Ascending aorta (tissue), 2 donors: ENCODE measurements around the gene MOAP1. TPM values are rescaled to one million over a fixed set of nuclear protein-coding genes. Genes with fewer than 3 reads are reported as not detected.

Experiments
- DNase-seq, 2 donors: peaks; one replicate each; pipeline ENCODE4 v3.0.0-alpha.2; 2019; ENCODE audit warnings: low spot score in 2 of 2
- H3K27ac ChIP-seq, 2 donors: fragments of 200-600 bp; sonication (generic); one replicate each; pipeline ENCODE4 v1.5.1; 2016 to 2017; ENCODE audit warnings: mild to moderate bottlenecking in 1 of 2
- H3K27me3 ChIP-seq: fragments of 200-600 bp; sonication (generic); one replicate; pipeline ENCODE4 v1.5.1; 2017
- H3K36me3 ChIP-seq, 2 donors: fragments of 200-600 bp; sonication (generic); one replicate each; pipeline ENCODE4 v1.5.1; 2016
- H3K4me1 ChIP-seq, 2 donors: fragments of 200-600 bp; sonication (generic); one replicate each; pipeline ENCODE4 v1.5.1; 2016 to 2017; ENCODE audit warnings: mild to moderate bottlenecking in 1 of 2
- H3K4me3 ChIP-seq, 2 donors: fragments of 200-600 bp; sonication (generic); one replicate each; pipeline ENCODE4 v1.5.1; 2016 to 2017; ENCODE audit warnings: mild to moderate bottlenecking in 1 of 2
- H3K9me3 ChIP-seq, 2 donors: fragments of 200-600 bp; sonication (generic); one replicate each; pipeline ENCODE4 v1.5.1; 2016
- CTCF ChIP-seq, 3 experiments: fragments of 200-600 bp in 2 of 3; fragments of 450-650 bp in 1 of 3; sonication (generic) in 2 of 3; IDR thresholded peaks; one replicate each; pipeline ENCODE4 v1.5.1; 2016 to 2019; ENCODE audit warnings: antibody characterized with exemption in 3 of 3, mild to moderate bottlenecking in 1 of 3, moderate library complexity in 1 of 3
- intact Hi-C: fragments of 100-400 bp; cut with DNase I; formaldehyde crosslinking; loops from one replicate; pipeline ENCODE4 v1.15.1; 2023
- total RNA-seq: library from RNA; depleted of rRNA; stranded (reverse); fragments of >200 nt; gene quantifications from one replicate; pipeline ENCODE4 v1.1.0, GENCODE V29; 2016

MOAP1 gene
- total RNA-seq, 1 donor from 2014 or later: 4.3 TPM

DNA sequence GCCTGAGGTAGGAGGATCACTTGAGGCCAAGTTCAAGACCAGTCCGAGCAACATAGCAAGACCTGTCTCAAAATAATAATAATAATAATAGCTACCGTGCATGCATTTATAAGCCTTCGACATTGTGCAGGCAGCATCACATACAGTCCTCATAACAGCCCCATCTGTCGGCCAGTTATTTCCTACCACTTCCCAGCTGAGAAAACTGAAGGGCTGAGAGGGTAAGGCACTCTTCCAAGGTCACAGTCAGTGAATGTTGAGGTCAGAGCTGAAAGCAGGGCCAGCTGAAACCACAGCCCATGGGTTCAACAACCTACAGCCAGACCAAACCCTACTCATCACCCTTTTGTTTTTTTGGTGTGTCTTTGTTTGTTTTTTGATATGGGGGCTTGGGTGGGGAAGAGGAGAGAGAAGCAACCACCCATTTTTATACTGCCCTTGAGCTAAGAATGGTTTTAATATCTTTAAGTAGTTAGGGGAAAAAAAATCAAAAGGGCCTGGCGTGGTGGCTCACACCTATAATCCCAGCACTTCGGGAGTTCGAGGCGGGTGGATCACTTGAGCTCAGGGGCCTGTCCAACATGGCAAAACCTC, 52.1 kb downstream of the MOAP1 start:
- no peaks in the 10 kb centered on the region for H3K9me3 ChIP-seq
- DNase-seq: no peak
- peak in 1 of 3 experiments; percentile 25 for TF ChIP-seq CTCF (IDR thresholded peaks at IDR 0.05)
- H3K4me3 ChIP-seq: no peak overlapping the region
- intact Hi-C loops: no loop called here
- H3K27ac ChIP-seq: no peak overlapping the region
- no peaks in the 10 kb centered on the region for H3K36me3 ChIP-seq
- no peaks in the 10 kb centered on the region for H3K27me3 ChIP-seq
- no peaks in the 10 kb centered on the region for H3K4me1 ChIP-seq

Other genes with a start within 250 kb of the MOAP1 start
- gene ITPK1, start 69.0 kb downstream of the MOAP1 start, total RNA-seq: 85.3 TPM
- 2.3 TPM for gene LYSET, start 420 bp upstream of the MOAP1 start, total RNA-seq
- gene GON7, start 22.2 kb upstream of the MOAP1 start, total RNA-seq: 4.6 TPM
- 8.3 TPM for gene UBR7, start 22.4 kb upstream of the MOAP1 start, total RNA-seq
- 17.2 TPM for gene BTBD7, start 148.1 kb upstream of the MOAP1 start, total RNA-seq
- gene COX8C, start 162.3 kb upstream of the MOAP1 start, total RNA-seq: not detected
- not detected for gene UNC79, start 246.0 kb upstream of the MOAP1 start, total RNA-seq